Measurements from ENCODE around the gene ARL6IP5.

Gene ARL6IP5, protein sequence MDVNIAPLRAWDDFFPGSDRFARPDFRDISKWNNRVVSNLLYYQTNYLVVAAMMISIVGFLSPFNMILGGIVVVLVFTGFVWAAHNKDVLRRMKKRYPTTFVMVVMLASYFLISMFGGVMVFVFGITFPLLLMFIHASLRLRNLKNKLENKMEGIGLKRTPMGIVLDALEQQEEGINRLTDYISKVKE

DNA sequence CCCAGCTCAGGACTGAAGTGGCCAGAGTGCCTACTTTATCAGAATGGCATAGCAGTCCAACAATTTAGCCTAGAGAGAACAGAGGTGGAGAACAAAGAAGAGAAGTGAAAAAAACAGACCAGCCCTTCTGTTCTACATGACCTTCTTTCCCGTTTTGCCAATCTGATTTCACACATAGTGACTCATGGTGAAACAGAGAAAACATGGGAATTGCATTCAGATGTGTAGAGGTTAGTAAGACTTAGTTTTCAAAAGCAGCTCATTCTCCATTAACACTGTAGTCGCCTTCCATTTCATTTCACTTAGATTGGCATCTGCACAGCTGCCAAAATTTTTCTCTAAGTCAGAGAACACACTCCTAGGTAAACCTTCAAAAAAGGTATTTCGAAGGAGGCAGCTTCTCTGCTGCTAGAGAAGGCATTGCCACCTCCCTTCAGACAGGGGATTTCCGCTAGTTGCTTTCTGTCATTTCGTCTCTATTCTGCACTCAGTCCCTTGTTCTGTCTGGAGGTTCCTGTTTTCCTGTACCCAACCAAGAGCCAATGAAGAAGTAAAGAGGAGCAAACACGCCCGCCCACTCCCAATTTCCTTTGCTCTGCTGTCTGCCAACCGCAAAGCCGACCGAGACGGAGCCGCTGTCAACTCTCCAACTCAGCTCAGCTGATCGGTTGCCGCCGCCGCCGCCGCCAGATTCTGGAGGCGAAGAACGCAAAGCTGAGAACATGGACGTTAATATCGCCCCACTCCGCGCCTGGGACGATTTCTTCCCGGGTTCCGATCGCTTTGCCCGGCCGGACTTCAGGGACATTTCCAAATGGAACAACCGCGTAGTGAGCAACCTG is at the start of gene ARL6IP5:
Gene ARL6IP5 (plus strand): TSS at position 612 of the 842 bp plus-strand sequence. CDS start 111 bp downstream, at position 723.
- H3K27ac Mint-ChIP-seq, result peak within 1 kb of the TSS; percentile 85
- H3K4me1 Mint-ChIP-seq, result peaks cover 55% of the 10 kb centered on the region
- peak within 1 kb of the TSS; percentile 98 for H3K4me3 Mint-ChIP-seq
- no peaks in the 10 kb centered on the region for H3K9me3 Mint-ChIP-seq
- H3K36me3 Mint-ChIP-seq, result peaks cover 12% of the 10 kb centered on the region
- no peaks in the 10 kb centered on the region for H3K27me3 Mint-ChIP-seq
- peak; percentile 87 for ATAC-seq

DNA sequence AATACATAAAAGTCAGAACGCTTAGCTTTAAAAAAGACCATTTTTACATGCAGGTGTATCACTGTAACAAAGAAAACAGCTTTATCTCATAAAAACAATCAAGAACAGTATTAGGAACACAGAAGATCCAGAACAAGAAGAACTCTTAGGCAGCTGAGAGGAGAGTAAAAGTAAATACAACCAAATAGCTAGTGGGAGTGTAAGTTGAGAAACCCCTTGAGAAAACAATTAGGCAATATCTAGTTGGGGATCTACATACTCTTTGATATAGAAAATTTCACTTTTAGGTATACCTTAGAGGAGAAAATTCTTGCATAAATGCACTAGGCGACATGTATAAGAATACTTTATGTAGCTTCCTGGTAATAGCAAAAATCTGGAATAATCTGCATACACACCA is 40.1 kb upstream of the ARL6IP5 start:
- no peak for ATAC-seq
- Mint-ChIP-seq H3K4me1 (peaks cover 17% of the 10 kb centered on the region), H3K9me3 (no peaks in the 10 kb centered on the region), H3K27ac (no peak overlapping the region), H3K27me3 (no peaks in the 10 kb centered on the region), H3K4me3 (no peak overlapping the region), H3K36me3 (peaks cover 43% of the 10 kb centered on the region)

DNA sequence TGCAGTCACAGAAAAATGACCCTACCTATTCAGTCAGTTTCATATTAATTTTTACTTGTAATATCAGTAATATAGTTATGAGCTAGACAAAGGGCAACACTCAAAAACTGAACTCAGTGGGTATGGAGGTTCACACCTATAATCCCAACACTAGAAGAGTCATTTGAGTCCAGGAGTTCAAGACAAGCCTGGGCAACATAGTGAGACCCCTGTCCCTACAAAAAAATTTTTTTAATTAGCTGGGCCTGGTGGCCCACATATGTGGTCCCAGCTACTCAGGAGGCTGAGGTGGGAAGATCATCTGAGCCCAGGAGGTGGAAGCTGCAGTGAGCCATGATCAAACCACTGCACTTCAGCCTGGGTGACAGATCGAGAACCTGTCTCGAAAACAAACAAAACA is 35.7 kb upstream of the ARL6IP5 start:
- no peak for ATAC-seq
- Mint-ChIP-seq H3K27me3 (no peaks in the 10 kb centered on the region), H3K4me1 (peaks cover 34% of the 10 kb centered on the region), H3K4me3 (no peak overlapping the region), H3K9me3 (no peaks in the 10 kb centered on the region), H3K27ac (no peak overlapping the region), H3K36me3 (peaks cover 20% of the 10 kb centered on the region)

- Mint-ChIP-seq H3K27me3 (no peaks in the 10 kb centered on the region), H3K36me3 (peaks cover 19% of the 10 kb centered on the region), H3K9me3 (no peaks in the 10 kb centered on the region), H3K4me1 (peaks cover 34% of the 10 kb centered on the region), H3K27ac (peak within 1 kb of the TSS; percentile 98), H3K4me3 (peak within 1 kb of the TSS; percentile 98)
- peak; percentile 99 for ATAC-seq
Measured at GRCh38 chr3:69051756-69052471, 32.8 kb upstream of the ARL6IP5 start, which contains the start of gene TMF1. TMF1 (minus strand) TSS chr3:69052333; CDS start chr3:69052086, 247 bp downstream.

- H3K4me1 Mint-ChIP-seq, result peaks cover 30% of the 10 kb centered on the region
- no peaks in the 10 kb centered on the region for H3K27me3 Mint-ChIP-seq
- peak overlapping the region; percentile 98 for H3K27ac Mint-ChIP-seq
- H3K4me3 Mint-ChIP-seq, result peak overlapping the region; percentile 98
- ATAC-seq, result no peak
- peaks cover 15% of the 10 kb centered on the region for H3K36me3 Mint-ChIP-seq
- H3K9me3 Mint-ChIP-seq, result no peaks in the 10 kb centered on the region
Measured at GRCh38 chr3:69052472-69052898, 32.3 kb upstream of the ARL6IP5 start.

GRCh38 chr3:69058180-69058946 is 26.4 kb upstream of the ARL6IP5 start:
- Mint-ChIP-seq H3K27ac (peak overlapping the region; percentile 74), H3K4me3 (peak overlapping the region; percentile 26), H3K4me1 (peaks cover 19% of the 10 kb centered on the region), H3K36me3 (peaks cover 49% of the 10 kb centered on the region), H3K27me3 (no peaks in the 10 kb centered on the region), H3K9me3 (no peaks in the 10 kb centered on the region)
- ATAC-seq, result peak; percentile 98

DNA sequence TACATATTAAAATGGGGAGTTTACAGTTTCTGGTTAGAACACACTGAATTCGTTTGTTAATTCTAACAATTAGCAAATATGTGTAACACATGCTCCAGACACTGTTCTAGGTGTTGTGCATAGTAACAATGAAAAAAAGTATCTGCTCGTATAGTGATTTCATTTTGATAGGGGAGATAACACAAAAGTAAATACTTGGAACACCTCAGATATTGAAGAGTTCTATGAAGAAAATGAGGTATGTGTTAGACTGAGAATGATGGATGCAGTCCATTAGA is 25.9 kb upstream of the ARL6IP5 start:
- ATAC-seq, result no peak

GRCh38 chr3:69059688-69060087 is 25.0 kb upstream of the ARL6IP5 start:
- ATAC-seq, result no peak
- no peaks in the 10 kb centered on the region for H3K9me3 Mint-ChIP-seq
- H3K4me1 Mint-ChIP-seq, result peaks cover 19% of the 10 kb centered on the region
- H3K36me3 Mint-ChIP-seq, result peaks cover 60% of the 10 kb centered on the region
- no peaks in the 10 kb centered on the region for H3K27me3 Mint-ChIP-seq
- H3K27ac Mint-ChIP-seq, result peak overlapping the region; percentile 74
- H3K4me3 Mint-ChIP-seq, result no peak overlapping the region

More for the DNA sequence above, 25.9 kb upstream of the ARL6IP5 start:
- H3K27ac Mint-ChIP-seq, result peak overlapping the region; percentile 74
- no peaks in the 10 kb centered on the region for H3K27me3 Mint-ChIP-seq
- H3K36me3 Mint-ChIP-seq, result peaks cover 54% of the 10 kb centered on the region
- no peak overlapping the region for H3K4me3 Mint-ChIP-seq
- peaks cover 19% of the 10 kb centered on the region for H3K4me1 Mint-ChIP-seq
- no peaks in the 10 kb centered on the region for H3K9me3 Mint-ChIP-seq

- H3K36me3 Mint-ChIP-seq, result peaks cover 58% of the 10 kb centered on the region
- H3K4me3 Mint-ChIP-seq, result no peak overlapping the region
- H3K27me3 Mint-ChIP-seq, result no peaks in the 10 kb centered on the region
- no peak overlapping the region for H3K27ac Mint-ChIP-seq
- H3K9me3 Mint-ChIP-seq, result no peaks in the 10 kb centered on the region
- H3K4me1 Mint-ChIP-seq, result peaks cover 17% of the 10 kb centered on the region
- ATAC-seq, result no peak
Measured at GRCh38 chr3:69063636-69064035, 21.1 kb upstream of the ARL6IP5 start.

DNA sequence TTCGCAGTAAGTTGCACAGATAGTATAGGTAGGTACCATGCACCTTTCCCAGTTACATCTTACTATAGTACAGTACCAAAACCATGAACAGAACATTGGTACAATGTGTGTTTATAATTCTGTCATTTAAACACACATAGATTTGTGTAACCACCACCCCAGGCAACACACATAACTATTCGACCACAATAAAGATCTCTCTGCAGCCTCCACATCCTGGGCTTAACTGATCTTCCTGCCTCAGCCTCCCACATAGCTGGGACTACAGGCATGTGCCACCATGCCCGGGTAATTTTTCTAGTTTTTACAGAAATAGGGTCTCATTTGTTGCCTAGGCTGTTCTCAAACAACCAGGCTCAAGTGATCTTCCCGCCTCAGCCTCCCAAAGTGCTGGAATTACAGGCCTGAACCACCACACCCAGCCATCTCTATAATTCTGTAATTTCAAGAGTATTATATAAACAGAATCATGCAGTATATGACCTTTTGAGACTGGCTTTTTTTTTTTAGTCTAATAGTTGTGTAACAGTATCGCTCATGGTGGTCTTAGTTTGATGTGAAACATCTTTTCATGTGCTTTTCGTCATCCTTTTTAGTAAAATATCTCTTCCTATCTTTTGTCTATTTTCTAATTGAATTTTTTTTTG is 19.3 kb upstream of the ARL6IP5 start:
- no peaks in the 10 kb centered on the region for H3K9me3 Mint-ChIP-seq
- H3K36me3 Mint-ChIP-seq, result peaks cover 39% of the 10 kb centered on the region
- ATAC-seq, result no peak
- no peaks in the 10 kb centered on the region for H3K27me3 Mint-ChIP-seq
- H3K4me3 Mint-ChIP-seq, result no peak overlapping the region
- peaks cover 8% of the 10 kb centered on the region for H3K4me1 Mint-ChIP-seq
- peak overlapping the region; percentile 37 for H3K27ac Mint-ChIP-seq

- H3K4me3 Mint-ChIP-seq, result no peak overlapping the region
- peaks cover 39% of the 10 kb centered on the region for H3K36me3 Mint-ChIP-seq
- peak overlapping the region; percentile 37 for H3K27ac Mint-ChIP-seq
- no peaks in the 10 kb centered on the region for H3K27me3 Mint-ChIP-seq
- no peaks in the 10 kb centered on the region for H3K9me3 Mint-ChIP-seq
- H3K4me1 Mint-ChIP-seq, result peaks cover 13% of the 10 kb centered on the region
- ATAC-seq, result no peak
Measured at GRCh38 chr3:69066121-69066520, 18.6 kb upstream of the ARL6IP5 start.

DNA sequence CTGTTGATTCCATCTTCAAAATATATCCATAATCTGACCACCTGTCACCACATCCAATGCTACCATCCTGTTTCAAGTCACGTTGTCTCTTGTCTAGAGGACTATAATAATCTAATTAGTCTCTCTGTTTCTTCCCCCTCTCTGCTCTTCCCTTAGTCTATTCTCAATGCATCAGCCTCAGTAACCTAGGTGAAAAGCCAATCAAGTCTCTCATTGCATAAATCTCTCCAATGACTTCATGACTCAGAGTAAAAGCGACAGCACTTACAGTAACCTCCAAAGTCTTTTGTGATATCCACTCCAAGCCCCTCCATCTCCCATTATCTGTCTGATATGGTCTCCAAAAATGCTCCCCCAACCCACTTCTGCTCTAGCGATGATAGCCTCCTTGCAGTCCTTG is 11.8 kb upstream of the ARL6IP5 start:
- peaks cover 44% of the 10 kb centered on the region for H3K4me1 Mint-ChIP-seq
- H3K9me3 Mint-ChIP-seq, result no peaks in the 10 kb centered on the region
- H3K27ac Mint-ChIP-seq, result peak overlapping the region; percentile 2
- no peaks in the 10 kb centered on the region for H3K27me3 Mint-ChIP-seq
- peaks cover 39% of the 10 kb centered on the region for H3K36me3 Mint-ChIP-seq
- no peak for ATAC-seq
- no peak overlapping the region for H3K4me3 Mint-ChIP-seq

- Mint-ChIP-seq H3K4me3 (peak overlapping the region; percentile 80), H3K27me3 (no peaks in the 10 kb centered on the region), H3K27ac (peak overlapping the region; percentile 85), H3K4me1 (peaks cover 66% of the 10 kb centered on the region), H3K9me3 (no peaks in the 10 kb centered on the region), H3K36me3 (peaks cover 5% of the 10 kb centered on the region)
- peak; percentile 46 for ATAC-seq
Measured at GRCh38 chr3:69079269-69080159, 5.2 kb upstream of the ARL6IP5 start.

Measured in stimulated activated memory B cell treated with anti-CD40 and anti-IgM and Interleukin-4, amounts not matched to agents 10 μg/mL and 1 μg/mL and 100 μg/mL, for 72 hours (primary cell).